Measurements from ENCODE around the gene MYPOP.

GRCh38 chr19:45922281-45922680, 19.9 kb upstream of the MYPOP start:
- TF ChIP-seq, protein P1, sequence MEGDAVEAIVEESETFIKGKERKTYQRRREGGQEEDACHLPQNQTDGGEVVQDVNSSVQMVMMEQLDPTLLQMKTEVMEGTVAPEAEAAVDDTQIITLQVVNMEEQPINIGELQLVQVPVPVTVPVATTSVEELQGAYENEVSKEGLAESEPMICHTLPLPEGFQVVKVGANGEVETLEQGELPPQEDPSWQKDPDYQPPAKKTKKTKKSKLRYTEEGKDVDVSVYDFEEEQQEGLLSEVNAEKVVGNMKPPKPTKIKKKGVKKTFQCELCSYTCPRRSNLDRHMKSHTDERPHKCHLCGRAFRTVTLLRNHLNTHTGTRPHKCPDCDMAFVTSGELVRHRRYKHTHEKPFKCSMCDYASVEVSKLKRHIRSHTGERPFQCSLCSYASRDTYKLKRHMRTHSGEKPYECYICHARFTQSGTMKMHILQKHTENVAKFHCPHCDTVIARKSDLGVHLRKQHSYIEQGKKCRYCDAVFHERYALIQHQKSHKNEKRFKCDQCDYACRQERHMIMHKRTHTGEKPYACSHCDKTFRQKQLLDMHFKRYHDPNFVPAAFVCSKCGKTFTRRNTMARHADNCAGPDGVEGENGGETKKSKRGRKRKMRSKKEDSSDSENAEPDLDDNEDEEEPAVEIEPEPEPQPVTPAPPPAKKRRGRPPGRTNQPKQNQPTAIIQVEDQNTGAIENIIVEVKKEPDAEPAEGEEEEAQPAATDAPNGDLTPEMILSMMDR (IDR thresholded peaks at IDR 0.05; ENCODE audit: low read length), result peak; percentile 36; the same call in 1 of the 2 replicates
- no peak for TF ChIP-seq EZH2 (IDR thresholded peaks at IDR 0.05; ENCODE audit: borderline replicate concordance, low read length)

Data from OCI-LY1 (cell line).